Measurements from ENCODE around the gene UBA52.
"Not testable (repeated sequence)": the region's sequence is repeated elsewhere in the genome, so short reads cannot be mapped to it uniquely, and the experiment has no call there.

Gene UBA52

GRCh38 chr19:18557411-18558201 lies 14.1 kb upstream of the UBA52 start, which contains the start of gene KXD1:
Gene KXD1 (plus strand): TSS chr19:18557870. CDS start chr19:18562057, 4,187 bp downstream.
- peak; percentile 97 to 98 for DNase-seq

GRCh38 chr19:18558202-18558555 lies 13.5 kb upstream of the UBA52 start:
- DNase-seq, result peak in 1 of 2 experiments; percentile 35

GRCh38 chr19:18558604-18559003 lies 13.1 kb upstream of the UBA52 start:
- DNase-seq, result no peak

GRCh38 chr19:18559685-18560084 lies 12.0 kb upstream of the UBA52 start:
- no peak for DNase-seq

GRCh38 chr19:18562086-18562485 lies 9.6 kb upstream of the UBA52 start:
- no peak for DNase-seq

GRCh38 chr19:18566953-18567352 lies 4.7 kb upstream of the UBA52 start:
- no peak for DNase-seq

GRCh38 chr19:18568367-18568766 lies 3.3 kb upstream of the UBA52 start:
- DNase-seq, result no peak

GRCh38 chr19:18574691-18575291 lies 3.1 kb downstream of the UBA52 start:
- no peak for DNase-seq

GRCh38 chr19:18576383-18576782 lies 4.7 kb downstream of the UBA52 start:
- DNase-seq, result no peak

GRCh38 chr19:18577365-18577914 lies 5.8 kb downstream of the UBA52 start:
- no peak for DNase-seq

GRCh38 chr19:18580311-18580710 lies 8.7 kb downstream of the UBA52 start:
- no peak for DNase-seq

GRCh38 chr19:18586306-18586705 lies 14.6 kb downstream of the UBA52 start:
- DNase-seq, result no peak

- no peak for DNase-seq
Observed at GRCh38 chr19:18587561-18587960, 15.9 kb downstream of the UBA52 start.

- DNase-seq, result no peak
Observed at GRCh38 chr19:18587962-18588610, 16.4 kb downstream of the UBA52 start.

- peak; percentile 88 to 91 for DNase-seq
Observed at GRCh38 chr19:18588611-18589379, 17.1 kb downstream of the UBA52 start, which contains the start of gene REX1BD. Gene REX1BD (plus strand): TSS chr19:18588798. CDS start chr19:18588802, 4 bp downstream.

- DNase-seq, result no peak
Observed at GRCh38 chr19:18589380-18590272, 18.0 kb downstream of the UBA52 start.

GRCh38 chr19:18590273-18591272 lies 18.9 kb downstream of the UBA52 start:
- DNase-seq, result no peak

- DNase-seq, result no peak
Observed at GRCh38 chr19:18591735-18592385, 20.2 kb downstream of the UBA52 start.

GRCh38 chr19:18592732-18593131 lies 21.1 kb downstream of the UBA52 start:
- DNase-seq, result not testable (repeated sequence)
